GM12864 (cell line): ENCODE data around the gene UMODL1.

ENCODE experiments used
- DNase-seq: peaks from one replicate; pipeline ENCODE4 v3.0.0-alpha.2; 2011; ENCODE audit warnings: low read depth
- H3K4me3 ChIP-seq: 2 replicates; pipeline ENCODE4 v1.5.1; 2011; ENCODE audit warnings: mild to moderate bottlenecking, low read depth, low read length, control low read depth
- TF ChIP-seq, protein P1 (sequence below): IDR thresholded peaks from 2 replicates; pipeline ENCODE4 v1.5.1; 2011; ENCODE audit warnings: low read depth, mild to moderate bottlenecking, moderate library complexity, low read length, control low read depth, inconsistent platforms; ENCODE audit errors: missing control alignments

UMODL1 gene

DNA sequence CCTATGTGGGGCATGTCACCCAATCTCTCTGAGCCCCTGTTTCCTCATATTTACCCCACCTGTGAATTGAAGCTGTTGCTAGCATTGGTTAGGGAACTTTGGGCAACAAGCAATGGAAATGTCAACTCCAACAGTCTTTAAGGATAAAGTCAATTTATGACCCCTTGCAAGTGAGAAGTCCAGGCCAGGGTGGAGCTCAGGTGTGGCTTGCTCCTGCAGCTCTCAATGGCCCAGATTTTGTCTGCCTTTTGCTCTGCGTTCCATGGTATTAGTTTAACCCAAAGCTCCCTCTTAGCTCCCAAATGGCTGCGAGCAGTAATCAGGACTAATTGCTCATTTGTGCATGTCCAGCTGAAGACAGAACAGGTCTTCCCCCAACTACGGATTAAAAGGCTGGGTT, 77.5 kb downstream of the UMODL1 start:
- no peak overlapping the region for H3K4me3 ChIP-seq
- TF ChIP-seq, protein P1, sequence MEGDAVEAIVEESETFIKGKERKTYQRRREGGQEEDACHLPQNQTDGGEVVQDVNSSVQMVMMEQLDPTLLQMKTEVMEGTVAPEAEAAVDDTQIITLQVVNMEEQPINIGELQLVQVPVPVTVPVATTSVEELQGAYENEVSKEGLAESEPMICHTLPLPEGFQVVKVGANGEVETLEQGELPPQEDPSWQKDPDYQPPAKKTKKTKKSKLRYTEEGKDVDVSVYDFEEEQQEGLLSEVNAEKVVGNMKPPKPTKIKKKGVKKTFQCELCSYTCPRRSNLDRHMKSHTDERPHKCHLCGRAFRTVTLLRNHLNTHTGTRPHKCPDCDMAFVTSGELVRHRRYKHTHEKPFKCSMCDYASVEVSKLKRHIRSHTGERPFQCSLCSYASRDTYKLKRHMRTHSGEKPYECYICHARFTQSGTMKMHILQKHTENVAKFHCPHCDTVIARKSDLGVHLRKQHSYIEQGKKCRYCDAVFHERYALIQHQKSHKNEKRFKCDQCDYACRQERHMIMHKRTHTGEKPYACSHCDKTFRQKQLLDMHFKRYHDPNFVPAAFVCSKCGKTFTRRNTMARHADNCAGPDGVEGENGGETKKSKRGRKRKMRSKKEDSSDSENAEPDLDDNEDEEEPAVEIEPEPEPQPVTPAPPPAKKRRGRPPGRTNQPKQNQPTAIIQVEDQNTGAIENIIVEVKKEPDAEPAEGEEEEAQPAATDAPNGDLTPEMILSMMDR, result no peak
- no peak for DNase-seq

DNA sequence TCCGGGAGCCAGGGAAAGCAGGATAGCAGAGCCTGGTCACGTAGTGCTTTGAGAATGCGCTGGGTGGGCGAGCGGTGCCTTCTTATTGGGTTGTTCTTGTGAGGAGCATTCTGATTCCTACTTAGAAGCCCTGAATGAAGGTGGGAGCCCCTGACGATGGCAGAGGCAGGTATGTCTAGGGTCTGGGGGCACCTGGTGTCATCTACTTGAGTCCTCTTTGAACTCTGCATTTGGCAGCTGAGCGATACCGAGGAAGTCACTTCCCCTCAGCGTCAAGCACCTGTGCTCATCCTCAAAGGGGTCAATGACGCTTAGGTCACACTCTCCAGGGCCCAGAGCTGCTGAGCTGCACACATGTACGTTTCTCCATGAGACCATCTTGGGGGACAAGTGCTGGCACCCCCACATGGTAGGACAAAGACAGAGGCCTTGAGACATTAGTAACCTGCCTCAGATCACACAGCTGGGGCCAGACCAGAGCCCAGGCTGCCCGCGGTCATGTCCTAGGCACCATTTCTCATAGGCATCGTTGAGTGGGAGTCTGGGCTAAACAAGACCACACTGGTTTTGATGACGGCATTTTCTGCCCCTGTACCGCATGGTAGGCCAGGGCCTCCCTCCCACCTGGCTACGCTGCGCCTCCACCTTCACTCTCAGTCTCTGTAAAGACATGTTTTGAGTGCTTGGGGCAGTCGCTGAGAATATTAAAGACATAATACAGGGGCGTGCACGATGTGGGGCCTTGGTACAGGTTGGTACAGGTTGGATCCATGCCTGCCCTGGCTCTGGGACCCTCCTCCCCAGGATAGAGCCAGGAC, 78.7 kb downstream of the UMODL1 start:
- no peak overlapping the region for H3K4me3 ChIP-seq
- DNase-seq, result no peak
- TF ChIP-seq, protein P1, result no peak

DNA sequence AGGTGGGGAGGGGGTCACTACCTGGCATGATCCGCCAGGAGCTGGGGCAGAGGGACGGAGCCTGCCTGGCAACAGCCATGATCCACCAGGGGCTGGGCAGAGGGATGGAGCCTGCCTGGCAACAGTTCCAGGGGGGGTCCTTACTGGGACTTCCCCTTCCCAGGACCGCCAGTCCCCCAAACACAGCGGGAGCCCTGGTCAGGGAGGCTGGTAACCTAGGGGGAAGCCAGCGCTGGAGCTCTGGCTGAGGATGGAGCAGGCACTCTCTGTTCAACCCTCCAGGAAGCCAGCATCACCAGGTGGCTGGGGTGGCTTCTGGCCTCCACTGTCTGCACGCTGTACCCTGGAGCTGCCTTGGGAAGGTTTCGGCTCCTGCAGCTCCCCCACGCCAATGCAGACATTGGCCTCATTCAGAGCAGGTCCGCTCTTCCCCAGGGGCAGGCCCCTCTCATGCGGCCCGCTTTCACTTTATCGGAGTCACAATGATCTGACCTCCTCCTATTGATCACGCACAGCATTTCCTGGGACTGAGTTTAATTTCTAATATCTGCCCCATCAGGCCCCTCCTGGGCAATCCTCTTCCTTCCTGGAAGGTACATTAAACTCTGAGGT, 79.5 kb downstream of the UMODL1 start:
- TF ChIP-seq, protein P1, result no peak
- DNase-seq, result no peak
- H3K4me3 ChIP-seq, result no peak overlapping the region

DNA sequence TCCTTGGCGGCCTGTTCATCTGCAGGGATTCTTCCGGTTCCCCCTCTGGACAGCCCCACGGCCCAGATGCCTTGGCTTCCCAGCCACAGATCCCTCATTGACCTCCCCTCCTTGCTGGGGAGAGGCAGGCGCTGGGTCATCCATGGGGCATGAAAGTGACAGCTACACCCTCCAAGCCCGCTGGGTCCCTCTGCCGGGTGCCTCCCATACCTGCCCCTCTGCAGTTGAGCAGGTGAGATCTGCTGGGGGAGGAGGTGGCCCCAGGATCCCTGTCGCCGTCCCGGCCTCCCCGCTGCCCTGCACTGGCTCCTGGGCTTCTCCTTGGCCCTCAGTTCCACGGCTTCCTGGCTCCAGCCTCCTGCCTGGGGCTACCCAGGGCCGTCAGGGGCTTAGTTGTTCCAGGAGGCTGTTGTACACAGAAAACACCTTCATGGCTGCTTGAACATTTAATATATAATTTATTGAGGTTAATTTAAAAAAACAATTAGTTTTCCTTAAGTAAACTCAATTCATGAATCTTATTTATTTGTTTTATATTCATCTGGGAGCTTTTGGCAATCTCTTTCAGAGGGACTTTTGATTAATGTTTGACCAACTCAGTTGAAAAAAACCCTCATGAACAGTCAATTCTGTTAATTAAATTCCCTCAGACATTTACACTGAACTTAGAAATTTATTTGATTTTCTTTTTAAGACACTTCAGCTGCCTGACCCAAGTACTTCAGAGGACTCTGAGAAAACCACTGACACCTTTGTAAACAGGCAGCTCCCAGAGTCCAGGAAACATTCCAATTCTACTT, 80.2 kb downstream of the UMODL1 start:
- no peak overlapping the region for H3K4me3 ChIP-seq
- TF ChIP-seq, protein P1, result no peak
- no peak for DNase-seq

DNA sequence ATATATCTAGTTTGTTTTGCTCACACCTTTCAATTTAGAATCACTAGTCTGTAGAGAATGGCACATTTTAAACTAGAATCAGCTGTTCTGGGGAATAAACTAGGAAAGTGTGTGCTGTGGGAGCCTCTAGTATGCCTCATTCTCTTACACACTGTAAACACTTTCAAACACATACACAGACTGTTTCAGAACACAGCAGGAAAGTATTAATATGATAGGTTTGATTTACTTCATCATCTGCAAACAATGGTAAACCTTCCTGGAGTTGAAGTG, 80.8 kb downstream of the UMODL1 start:
- no peak for DNase-seq
- TF ChIP-seq, protein P1, result no peak
- no peak overlapping the region for H3K4me3 ChIP-seq

DNA sequence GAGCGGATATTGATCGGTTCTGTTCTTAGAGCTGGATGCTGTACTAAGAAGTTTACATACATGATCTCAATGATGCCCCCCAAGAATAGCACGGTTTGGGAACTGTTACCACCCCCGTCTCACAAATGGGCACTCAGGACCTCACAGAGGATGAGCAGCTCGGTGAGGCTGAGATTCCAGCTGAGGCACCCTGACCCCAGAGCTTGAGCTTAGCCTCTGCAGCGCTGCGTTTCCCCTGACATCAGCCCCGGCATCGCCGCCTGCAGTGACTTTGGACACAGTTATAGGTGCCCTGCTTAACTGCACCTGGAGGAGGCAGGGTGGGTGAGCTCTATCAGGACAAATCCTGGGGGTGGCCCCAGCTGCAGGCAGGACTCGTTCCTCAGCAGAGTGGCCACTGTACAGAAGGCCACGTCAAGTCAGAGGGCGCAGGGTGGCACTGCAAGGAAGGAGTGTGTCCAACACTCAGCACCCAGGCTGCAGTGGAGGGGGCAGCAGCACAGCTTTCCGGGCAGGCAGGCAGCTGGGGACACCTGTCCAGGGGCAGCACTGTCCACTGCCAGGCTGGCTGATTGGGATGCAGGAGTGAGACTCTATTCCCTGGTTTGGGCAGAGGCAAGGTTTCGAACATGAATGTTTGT, 82.0 kb downstream of the UMODL1 start:
- TF ChIP-seq, protein P1, result no peak
- no peak for DNase-seq
- H3K4me3 ChIP-seq, result no peak overlapping the region
